Sigmoid colon (tissue), 4 donors: ENCODE results near the gene PPDPF.

Experiments
- CTCF ChIP-seq, 4 experiments: fragments of 450-650 bp in 3 of 4; fragments of 200-600 bp in 1 of 4; IDR thresholded peaks; one replicate each; pipeline ENCODE4 v1.5.1; 2016 to 2019; ENCODE audit warnings: antibody characterized with exemption in 4 of 4, mild to moderate bottlenecking in 3 of 4, moderate library complexity in 2 of 4
- EP300 ChIP-seq, 4 donors: sonication (generic); formaldehyde crosslinking; IDR thresholded peaks; one replicate each; pipeline ENCODE4 v1.6.1; 2017; ENCODE audit warnings: antibody characterized with exemption in 4 of 4
- POLR2A ChIP-seq, 2 donors: fragments of 450-650 bp; IDR thresholded peaks; one replicate each; pipeline ENCODE4 v1.6.1; 2016; ENCODE audit warnings: antibody characterized with exemption in 2 of 2, mild to moderate bottlenecking in 2 of 2, moderate library complexity in 2 of 2
- POLR2AphosphoS5 ChIP-seq, 4 donors: sonication (generic); formaldehyde crosslinking; IDR thresholded peaks; one replicate each; pipeline ENCODE4 v1.6.1; 2017; ENCODE audit warnings: antibody characterized with exemption in 4 of 4

- TF ChIP-seq CTCF (IDR thresholded peaks at IDR 0.05) (no peak), EP300 (IDR thresholded peaks at IDR 0.05) (no peak), POLR2A (IDR thresholded peaks at IDR 0.05) (no peak), POLR2AphosphoS5 (IDR thresholded peaks at IDR 0.05) (no peak)
These were observed 33.3 kb downstream of the PPDPF start, which contains the start of gene FNDC11 for GRCh38 chr20:63553933-63554290.
